Activated CD4-positive, CD25-positive, alpha-beta regulatory T cell treated with anti-CD3 and anti-CD28 coated beads, Interleukin-2, amount 50 U/mL, for 16 hours (primary cell): ENCODE data around the gene PRMT6.
"Not testable (repeated sequence)": the region's sequence is repeated elsewhere in the genome, so short reads cannot be mapped to it uniquely, and the experiment has no call there.

Source experiments
- DNase-seq: peaks from one replicate; pipeline ENCODE4 v3.0.0-alpha.2; 2020; ENCODE audit warnings: low read depth, low spot score

PRMT6 gene

DNA sequence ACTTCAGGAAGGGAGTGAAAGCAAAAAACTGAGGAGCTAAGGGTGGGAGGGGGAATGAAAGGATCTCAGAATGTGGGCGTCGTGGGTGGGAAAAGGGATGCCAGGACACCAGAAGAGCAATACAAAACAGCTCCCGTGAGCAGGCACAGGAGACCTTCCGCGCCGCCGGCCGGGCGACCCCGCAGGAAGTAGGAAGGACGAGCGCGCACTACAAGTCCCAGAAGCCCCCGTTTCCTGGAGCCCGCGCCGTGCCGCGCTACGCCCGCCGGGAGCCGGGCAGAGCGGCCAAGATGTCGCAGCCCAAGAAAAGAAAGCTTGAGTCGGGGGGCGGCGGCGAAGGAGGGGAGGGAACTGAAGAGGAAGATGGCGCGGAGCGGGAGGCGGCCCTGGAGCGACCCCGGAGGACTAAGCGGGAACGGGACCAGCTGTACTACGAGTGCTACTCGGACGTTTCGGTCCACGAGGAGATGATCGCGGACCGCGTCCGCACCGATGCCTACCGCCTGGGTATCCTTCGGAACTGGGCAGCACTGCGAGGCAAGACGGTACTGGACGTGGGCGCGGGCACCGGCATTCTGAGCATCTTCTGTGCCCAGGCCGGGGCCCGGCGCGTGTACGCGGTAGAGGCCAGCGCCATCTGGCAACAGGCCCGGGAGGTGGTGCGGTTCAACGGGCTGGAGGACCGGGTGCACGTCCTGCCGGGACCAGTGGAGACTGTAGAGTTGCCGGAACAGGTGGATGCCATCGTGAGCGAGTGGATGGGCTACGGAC, at the start of gene PRMT6:
Gene PRMT6 (plus strand): TSS at position 249 of the 771 bp plus-strand sequence. CDS start 42 bp downstream, at position 291.
- peak; percentile 67 for DNase-seq

DNA sequence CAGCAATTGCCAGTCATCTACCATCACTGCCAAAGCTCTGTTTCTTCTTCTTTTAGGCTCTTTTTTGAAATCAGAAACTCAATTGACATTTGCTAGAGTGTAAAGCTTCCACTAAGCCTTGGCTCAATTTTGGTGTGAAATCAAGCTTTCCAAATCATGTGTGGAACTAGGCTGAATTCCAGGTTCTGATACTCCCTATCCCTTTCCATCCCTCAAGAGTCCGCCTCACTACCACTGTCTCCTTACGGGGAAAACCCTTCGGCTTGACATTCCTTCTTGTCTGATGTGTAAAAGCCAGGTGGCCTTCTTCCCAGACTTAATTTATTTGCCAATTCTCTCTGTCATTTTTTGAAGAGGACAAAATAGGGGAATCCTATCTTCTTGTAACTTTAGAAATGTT, 47.2 kb upstream of the PRMT6 start:
- no peak for DNase-seq

DNA sequence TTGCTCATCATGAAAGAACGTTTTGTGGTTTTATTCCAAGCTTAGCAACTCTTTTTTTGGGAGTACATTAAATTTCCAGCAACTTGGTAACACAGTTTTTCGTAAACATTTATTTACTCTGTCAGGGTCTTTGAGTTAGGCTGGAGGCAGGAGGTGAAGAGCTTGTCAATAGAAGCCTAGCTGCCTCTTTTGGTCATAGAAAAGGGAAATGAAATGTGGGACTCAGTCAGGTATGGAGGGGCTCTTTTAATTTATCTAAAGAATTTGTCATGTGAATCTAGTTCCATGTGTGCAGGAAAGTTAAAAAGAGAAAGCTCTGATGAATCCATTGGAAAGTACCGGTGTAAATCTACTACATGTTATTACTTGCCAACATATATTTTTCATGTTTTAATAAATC, 45.9 kb upstream of the PRMT6 start:
- DNase-seq: no peak

DNA sequence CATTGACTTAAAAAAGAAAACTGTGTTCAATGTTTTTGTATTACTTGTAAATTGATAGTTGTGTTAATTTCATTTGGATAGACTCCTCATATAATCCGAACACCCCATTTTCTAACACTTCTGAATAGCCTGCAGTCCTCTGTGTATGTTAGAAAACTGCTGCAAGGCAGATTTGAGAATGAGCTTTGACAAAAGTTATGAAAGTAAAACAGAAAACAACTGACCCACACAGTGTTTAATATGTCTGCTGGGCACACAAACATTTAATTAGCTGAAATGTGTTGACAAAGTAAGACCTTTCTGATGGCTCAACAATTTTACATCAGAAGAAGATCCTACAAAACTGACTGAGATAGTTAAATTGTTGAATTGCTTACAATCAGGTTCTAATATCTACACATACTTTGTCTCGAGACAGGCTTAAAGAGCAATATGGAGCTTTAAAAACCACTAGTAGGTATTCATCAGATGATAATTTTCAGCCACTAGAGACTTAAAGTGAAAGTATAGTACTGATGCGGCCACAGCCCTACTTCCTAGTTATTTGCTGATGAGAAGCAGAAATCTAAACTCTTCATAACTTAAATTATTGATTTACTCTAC, 40.0 kb upstream of the PRMT6 start:
- no peak for DNase-seq

DNA sequence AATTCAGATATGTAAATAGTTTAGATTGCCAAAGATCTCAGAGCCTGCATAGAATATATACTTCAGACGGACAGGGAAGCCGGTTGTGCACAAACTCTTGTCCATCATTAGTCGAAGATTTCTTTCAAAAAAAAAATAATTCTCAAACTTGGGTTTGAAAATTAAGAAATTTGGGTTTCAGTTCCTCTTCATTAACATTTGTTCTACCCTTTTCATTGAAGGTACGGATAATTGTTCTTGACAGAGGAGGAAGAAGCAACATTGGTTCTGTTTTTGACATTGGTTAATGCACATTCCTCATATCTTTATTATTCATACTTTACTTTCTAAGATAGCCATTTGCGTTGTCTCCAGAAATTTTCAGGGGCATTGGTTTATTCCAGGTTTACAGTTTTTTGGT, 38.0 kb upstream of the PRMT6 start:
- no peak for DNase-seq

DNA sequence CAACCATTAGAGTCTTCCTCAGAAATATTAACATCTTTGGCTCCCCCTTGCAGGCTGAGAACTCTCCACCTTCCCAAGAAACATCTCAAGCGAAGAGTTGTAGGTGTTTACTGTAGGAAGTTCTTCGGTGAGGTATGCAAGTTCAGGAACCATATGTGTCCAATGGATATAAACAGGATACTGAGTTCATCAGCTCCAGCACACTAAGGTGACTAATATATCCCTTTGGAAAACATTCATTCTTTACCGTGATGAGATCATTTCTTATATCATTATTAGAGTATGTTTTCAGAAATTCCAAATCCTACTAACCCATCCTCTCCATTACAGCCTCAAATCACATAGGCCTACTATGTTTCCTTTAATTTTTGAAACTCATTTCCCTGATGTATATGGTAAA, 37.3 kb upstream of the PRMT6 start:
- no peak for DNase-seq

DNA sequence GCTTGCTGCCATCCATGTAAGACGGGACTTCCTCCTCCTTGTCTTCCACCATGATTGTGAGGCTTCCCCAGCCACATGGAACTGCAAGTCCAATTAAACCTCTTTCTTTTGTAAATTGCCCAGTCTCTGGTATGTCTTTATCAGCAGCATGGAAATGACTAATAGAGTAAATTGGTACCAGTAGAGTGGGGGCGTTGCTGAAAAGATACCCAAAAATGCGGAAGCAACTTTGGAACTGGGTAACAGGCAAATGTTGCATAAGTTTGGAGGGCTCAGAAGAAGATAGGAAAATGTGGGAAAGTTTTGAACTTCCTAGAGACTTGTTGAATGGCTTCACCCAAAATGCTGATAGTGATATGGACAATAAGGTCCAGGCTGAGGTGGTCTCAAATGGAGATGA, 17.6 kb upstream of the PRMT6 start:
- not testable (repeated sequence) for DNase-seq

DNA sequence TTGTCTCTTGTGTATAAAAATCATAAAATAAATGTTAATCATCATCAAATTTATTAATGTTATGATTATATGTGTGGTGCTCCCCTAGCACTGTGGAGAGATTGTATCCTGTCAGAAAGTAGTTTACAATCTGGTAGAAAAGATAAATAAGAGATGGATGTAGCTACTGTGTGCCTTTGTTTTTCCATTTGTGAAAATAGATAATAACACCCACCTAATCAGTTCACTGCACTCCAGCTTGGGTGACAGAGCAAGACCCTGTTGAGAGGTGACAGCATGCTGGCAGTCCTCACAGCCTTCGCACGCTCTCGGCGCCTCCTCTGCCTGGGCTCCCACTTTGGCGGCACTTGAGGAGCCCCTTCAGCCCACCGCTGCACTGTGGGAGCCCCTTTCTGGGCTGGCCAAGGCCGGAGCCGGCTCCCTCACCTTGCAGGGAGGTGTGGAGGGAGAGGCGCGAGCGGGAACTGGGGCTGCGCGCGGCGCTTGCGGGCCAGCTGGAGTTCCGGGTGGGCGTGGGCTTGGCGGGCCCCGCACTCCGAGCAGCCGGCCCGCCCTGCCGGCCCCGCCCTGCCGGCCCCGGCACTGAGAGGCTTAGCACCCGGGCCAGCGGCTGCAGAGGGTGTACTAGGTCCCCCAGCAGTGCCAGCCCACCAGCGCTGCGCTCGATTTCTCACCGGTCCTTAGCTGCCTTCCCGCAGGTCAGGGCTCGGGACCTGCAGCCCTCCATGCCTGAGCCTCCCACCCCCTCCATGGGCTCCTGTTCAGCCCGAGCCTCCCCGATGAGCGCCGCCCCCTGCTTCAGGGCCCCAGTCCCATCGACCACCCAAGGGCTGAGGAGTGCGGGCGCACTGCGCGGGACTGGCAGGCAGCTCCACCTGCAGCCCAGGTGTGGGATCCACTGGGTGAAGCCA, 11.9 kb upstream of the PRMT6 start:
- DNase-seq: not testable (repeated sequence)

DNA sequence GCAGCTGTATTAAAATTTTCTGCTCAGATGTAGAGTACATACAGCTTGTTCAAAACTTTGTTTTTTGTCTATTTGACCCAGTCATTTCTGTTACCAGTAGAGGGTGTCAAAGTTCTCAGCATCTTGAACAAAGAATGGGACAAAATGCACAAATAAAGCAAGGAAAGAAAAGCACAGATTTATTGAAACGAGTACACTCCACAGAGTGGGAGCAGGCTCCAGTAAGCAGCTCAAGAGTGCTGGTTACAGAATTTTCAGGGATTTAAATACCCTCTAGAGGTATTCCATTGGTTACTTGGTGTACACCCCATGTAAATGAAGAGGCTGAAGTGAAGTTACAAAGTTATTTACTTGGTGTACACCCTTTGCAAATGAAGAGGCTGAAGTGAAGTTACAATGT, 8.9 kb upstream of the PRMT6 start:
- no peak for DNase-seq

DNA sequence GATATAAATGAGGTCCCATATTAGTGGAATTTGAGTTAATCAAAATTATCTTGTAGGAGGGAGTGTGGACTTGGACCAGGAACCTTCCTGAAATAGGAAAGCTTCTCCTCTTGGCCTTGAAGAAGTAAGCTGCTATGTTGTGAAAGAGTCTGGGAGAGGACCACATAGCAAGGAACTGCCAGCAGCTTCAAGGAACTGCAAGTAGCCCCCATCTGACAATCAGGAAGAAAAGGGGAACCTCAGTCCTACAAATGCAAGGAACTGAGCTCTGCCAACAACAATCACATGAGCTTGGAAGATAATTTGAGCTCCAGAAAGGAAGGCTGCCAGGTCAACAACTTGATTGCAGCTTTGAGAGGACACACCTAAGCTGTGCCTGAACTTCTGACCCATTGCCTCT, 8.2 kb upstream of the PRMT6 start:
- DNase-seq: no peak

DNA sequence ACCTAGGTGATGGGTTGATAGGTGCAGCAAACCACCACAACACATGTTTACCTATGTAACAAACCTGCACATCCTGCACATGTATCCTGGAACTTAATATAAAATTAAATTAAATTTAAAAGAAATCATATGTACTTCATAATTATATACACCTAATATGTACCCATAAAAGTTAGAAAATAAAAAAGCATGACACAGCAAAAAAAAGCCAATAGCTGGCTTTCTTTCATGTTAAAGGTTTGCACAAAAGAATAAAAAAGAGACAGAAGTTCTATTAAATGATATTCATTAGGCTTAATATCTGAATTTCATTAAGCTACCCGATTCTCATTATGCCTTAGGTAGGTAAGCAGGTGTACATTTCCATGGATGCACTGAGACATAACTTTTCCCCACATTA, 5.2 kb upstream of the PRMT6 start:
- no peak for DNase-seq

DNA sequence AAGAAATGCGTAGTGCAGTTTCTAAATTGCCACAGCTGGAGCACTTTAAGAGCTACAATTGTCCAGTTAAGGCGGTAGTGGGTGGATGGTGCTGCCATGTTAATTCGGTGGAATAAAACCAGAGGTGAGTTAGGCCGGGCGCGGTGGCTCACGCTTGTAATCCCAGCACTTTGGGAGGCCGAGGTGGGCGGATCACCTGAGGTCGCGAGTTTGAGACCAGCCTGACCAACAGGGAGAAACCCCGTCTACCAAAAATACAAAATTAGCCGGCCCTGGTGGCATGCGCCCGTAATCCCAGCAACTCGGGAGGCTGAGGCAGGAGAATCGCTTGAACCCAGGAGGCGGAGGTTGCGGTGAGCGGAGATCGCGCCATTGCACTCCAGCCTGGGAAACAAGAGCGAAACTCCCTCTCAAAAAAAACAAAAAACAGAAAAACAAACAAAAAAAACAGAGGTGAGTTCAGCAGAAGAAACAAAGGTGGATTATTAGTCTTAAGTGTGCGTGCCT, 502 bp upstream of the PRMT6 start:
- DNase-seq: not testable (repeated sequence)

DNA sequence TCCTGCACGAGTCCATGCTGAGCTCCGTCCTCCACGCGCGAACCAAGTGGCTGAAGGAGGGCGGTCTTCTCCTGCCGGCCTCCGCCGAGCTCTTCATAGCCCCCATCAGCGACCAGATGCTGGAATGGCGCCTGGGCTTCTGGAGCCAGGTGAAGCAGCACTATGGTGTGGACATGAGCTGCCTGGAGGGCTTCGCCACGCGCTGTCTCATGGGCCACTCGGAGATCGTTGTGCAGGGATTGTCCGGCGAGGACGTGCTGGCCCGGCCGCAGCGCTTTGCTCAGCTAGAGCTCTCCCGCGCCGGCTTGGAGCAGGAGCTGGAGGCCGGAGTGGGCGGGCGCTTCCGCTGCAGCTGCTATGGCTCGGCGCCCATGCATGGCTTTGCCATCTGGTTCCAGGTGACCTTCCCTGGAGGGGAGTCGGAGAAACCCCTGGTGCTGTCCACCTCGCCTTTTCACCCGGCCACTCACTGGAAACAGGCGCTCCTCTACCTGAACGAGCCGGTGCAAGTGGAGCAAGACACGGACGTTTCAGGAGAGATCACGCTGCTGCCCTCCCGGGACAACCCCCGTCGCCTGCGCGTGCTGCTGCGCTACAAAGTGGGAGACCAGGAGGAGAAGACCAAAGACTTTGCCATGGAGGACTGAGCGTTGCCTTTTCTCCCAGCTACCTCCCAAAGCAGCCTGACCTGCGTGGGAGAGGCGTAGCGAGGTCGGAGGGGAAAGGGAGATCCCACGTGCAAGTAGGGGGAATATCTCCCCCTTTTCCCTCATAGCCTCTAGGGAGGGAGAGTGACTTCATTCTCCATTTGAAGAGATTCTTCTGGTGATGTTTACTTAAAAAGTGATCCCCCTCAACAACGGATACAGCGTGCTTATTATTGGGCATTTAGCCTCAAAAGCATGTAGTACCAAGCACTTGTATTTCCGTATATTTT, 991 bp downstream of the PRMT6 start:
- peak; percentile 11 for DNase-seq

DNA sequence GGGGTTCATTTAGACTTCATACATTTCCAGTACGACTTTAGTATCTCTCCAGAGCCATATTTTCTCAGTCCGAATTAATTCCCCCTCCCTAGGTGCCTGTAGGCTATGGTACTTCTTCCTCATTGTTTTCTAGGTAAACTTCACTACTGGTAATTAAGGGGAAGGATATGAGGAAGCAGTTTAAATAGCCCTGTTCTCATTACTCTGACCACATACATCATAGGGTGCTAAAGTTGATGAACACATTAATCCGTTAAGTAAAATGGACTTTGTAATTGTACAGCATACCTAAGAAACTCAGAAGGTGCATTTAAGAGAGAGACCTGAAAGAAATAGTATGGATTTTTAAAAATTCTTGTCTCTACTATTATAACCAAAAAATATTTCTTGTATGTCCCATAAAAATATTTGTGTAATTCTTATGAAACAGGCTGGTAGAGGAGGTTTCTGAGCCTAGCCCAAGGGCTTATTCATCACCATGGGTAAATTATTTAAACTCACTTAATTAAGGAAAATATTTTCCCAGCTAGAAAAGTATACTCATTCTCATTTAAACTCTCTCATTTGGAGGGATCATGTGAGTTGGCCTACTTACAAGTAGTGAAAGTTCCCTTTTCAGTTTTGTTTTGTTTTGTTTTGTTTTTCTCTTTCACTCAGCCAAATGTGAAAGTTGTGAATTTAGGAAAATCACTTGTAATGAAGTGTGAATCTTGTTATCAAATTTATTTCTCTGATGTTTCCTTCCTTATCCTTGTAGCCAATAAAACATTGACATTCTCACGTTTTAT, 2.0 kb downstream of the PRMT6 start:
- DNase-seq: no peak

DNA sequence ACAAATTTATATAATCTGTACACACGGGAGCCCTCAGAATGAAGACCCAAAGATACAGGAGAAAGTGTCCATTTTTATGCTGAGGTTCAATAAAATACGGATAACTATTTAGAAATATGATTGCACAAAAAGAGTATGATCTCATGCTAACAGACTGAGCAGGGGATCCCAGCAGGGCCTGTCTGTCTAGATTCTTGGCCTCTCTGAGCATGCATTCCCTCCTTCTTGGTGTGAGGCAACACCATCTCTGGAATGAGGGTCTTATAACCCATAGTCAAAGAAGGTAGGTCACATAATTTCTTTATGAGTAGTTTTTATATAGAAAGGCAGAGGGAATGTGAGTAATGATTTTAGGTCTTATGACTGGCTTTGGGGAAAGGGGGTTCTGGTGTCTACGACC, 5.4 kb downstream of the PRMT6 start:
- no peak for DNase-seq

DNA sequence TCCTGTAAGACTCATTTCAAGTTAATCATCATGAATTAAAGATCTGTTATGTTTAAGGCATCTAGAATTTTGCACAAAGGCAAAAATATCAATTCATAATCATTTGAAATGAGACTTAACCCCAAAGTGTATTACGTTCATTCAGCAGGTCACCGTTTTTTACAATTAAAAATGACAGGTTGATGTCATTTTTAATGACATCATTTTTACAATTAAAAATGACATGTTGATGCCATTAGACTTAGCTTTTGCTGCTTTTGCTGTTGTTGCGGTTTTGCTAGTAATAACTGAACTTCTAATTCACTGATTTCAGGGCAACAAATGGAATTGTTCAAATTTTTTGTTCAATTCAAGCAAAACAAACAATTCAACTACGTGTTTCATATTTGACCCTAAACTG, 17.0 kb downstream of the PRMT6 start:
- DNase-seq: no peak

DNA sequence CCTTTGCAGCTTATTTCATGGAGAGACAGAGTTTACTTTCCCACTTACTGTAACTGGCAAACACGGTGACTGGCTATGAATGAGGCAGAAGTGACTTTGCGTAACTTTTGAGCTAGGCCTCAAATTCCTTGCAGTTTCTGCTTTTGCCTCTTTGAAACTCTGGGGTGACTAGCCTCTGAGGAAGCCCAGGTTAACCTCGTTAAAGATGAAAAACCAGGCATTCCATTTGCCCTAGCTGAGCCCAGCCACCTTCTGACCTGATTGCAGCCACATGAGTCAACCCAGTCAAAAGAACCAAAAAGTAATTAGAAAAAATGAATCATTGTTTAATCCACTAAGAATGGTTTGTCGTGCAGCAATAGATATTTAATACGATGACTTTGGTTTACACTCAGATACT, 20.4 kb downstream of the PRMT6 start:
- no peak for DNase-seq

DNA sequence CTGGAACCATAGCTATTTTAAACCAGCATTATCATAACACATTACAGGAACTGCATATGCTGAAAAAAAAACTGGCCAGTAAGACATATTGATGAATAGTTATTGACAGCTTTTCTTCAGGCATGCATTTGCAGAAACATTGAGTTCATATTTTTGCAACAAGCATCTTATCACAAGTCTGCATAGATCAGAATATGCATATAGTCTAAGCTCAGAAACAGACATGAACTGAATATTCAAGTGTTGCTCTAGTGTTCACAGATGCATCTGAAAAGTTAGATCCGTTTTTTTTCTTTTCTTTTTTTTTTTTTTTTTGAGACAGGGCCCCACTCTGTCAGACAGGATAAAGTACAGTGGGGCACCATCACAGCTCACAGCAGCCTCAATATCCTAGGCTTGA, 22.8 kb downstream of the PRMT6 start:
- no peak for DNase-seq

DNA sequence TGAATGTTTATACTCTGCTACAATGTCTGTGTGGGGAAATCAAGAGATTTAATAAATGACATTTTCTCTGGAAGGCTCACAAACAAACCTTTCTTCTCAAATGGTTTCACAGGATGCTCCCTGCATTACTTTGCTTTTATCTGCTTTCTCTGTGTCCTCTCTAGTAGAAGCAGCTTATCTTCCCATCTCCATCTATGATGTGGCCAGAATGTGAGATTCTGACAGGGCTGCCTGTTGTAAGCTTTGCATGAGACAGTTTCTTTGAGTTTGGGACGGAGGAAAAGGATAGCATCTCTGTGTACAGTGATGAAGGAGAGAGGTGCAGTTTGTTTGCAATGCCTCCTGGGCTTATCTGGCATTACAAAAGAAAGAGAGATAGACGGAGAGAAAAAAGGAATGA, 24.6 kb downstream of the PRMT6 start:
- DNase-seq: no peak

DNA sequence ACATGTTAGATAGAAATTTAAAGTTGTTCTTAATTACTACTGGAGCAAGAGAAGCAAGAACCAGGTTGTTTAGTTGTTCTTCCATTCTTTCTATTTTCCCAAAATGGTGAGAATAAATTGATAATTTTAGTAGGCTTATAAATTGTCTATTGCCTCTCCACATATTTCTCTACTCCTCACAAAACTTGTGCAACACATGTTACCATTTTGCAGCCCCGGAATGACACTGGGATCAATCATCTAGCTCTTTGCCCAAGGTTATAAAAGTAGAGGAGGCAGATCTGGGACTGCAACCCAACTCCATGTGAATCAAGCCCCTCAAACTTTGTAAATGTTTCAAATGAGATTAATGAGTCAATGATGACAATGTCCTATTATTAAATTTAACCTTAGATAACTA, 34.9 kb downstream of the PRMT6 start:
- DNase-seq: no peak
